ENCODE data around the gene HECTD2.
"Not testable (repeated sequence)": the region's sequence is repeated elsewhere in the genome, so short reads cannot be mapped to it uniquely, and the experiment has no call there.

HECTD2 gene, protein sequence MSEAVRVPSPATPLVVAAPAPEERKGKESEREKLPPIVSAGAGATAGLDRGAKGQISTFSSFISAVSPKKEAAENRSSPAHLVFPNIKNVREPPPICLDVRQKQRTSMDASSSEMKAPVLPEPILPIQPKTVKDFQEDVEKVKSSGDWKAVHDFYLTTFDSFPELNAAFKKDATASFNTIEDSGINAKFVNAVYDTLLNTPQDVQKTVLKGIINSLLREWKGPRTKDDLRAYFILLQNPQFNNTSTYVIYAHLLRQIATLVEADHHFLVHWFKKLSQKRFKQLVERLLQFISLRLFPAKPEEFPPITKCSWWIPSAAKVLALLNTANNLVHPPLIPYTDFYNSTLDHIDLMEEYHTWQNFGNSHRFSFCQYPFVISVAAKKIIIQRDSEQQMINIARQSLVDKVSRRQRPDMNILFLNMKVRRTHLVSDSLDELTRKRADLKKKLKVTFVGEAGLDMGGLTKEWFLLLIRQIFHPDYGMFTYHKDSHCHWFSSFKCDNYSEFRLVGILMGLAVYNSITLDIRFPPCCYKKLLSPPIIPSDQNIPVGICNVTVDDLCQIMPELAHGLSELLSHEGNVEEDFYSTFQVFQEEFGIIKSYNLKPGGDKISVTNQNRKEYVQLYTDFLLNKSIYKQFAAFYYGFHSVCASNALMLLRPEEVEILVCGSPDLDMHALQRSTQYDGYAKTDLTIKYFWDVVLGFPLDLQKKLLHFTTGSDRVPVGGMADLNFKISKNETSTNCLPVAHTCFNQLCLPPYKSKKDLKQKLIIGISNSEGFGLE

DNA sequence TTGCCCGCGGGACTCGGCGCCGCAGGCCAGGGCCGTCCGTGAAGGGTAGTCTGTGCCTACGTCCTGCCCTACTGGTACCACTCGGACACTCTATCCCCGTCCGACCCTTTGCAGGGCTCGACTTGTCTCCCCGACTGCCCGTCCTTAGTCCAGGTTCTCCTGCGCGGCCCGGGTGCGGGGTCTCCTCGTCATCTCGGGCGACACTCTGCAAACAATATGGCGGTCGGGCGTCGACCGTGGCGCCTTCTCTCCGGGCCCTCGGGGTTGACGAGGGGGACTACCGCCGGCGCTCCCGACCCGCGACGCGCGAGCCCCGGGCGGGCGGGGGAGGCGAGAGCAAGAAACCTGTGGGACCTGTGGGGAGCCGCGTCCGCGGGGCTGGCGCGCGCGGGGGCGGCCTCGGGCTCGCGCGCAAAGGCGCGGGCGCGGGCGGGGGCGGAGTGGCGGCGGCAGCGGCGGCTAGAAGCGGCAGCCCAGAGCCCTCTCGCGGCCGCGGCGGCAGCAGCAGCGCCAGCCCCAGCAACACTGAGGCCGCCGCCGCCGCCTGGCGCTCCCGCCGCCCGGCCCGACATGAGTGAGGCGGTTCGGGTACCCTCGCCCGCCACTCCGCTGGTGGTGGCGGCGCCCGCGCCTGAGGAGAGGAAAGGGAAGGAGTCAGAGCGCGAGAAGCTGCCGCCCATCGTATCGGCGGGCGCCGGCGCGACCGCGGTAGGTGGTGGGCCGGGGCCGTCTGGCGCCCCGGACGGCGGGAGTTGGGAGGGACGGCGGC lies at the start of gene HECTD2:
TSS of gene HECTD2 (plus strand) at position 476 of the 769 bp plus-strand sequence. CDS start at position 571, 95 bp downstream.
- no peak for DNase-seq (ENCODE audit: low read depth)

DNA sequence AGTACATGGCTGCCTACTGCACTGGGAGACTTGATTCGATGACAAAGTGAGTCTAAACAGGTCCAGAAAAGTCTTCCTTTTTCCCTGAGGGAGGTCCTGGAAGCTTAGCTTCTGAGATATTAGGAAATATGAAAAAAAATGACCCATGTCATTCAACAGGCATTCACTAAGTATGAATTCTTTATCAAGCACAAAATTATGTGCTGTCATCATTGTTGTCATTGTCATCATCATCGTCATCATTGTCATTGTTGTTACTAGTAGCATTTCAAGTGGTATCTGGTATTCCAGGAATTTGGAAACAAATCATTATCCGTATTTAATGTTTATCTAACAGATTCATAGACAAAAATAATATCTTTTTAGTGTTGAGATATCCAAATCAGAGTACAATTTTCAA lies 49.7 kb upstream of the HECTD2 start:
- no peak for DNase-seq (ENCODE audit: low read depth)

DNA sequence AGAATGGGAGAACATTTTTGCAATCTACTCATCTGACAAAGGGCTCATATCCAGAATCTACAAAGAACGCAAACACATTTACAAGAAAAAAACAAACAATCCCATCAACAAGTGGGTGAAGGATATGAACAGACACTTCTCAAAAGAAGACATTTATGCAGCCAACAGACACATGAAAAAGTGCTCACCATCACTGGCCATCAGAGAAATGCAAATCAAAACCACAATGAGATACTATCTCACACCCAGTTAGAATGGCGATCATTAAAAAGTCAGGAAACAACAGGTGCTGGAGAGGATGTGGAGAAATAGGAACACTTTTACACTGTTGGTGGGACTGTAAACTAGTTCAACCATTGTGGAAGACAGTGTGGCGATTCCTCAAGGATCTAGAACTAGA lies 44.6 kb upstream of the HECTD2 start:
- not testable (repeated sequence) for DNase-seq (ENCODE audit: low read depth)

DNA sequence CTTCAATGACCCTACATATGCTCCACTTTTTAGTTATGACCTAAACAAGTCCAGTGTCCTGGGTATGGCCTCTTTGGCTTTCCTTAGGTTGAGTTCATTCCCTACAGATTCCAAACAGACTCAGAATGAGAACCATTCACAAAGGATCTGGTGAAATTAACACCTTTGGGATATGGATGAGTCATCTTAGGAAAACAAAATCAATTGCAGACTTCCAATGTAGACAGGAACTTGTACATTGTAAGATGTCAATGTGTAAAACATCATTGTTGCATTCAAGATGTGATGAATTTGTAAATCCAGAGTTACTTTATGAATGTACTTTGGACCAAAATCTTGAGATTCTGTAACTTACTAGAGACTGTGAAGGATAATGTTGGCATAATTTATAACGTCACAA lies 43.4 kb upstream of the HECTD2 start:
- DNase-seq (ENCODE audit: low read depth), result no peak

DNA sequence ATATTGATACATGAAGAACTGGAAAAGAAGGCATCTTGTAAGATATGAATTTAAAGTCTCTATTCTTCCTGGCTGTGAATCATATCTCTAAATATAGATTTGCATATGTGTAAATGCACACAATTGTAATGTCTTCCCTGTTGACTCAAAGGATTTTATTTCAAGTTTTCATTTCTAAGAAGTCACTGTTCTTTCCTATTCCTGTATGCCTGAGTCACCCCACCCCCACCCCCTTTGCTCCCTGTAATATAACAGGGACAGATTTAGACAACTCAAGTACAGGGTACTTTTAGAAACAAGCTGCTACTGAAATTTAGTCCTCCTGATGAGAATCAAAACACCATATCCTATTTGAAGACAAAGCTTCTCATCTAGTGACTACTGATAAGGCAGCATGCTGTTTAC lies 43.0 kb upstream of the HECTD2 start:
- no peak for DNase-seq (ENCODE audit: low read depth)

DNA sequence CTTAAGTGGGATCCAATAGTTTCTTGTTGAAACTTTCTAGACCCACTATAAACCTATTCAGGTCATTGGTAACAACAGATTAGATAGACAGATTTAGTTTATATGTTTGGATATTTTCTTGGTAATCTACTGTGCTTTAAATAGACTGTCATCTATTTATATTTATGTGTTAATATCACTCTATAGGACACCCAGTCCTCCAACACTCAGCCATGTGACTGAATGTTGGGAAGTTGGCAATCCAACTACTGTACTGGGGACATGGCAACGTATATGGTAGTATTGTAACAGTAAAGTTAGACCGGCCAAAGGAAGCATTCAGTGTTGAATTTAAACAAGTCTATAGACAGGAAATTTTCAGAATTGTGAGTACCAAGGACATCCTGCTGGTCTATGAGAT lies 42.6 kb upstream of the HECTD2 start:
- DNase-seq (ENCODE audit: low read depth), result no peak

DNA sequence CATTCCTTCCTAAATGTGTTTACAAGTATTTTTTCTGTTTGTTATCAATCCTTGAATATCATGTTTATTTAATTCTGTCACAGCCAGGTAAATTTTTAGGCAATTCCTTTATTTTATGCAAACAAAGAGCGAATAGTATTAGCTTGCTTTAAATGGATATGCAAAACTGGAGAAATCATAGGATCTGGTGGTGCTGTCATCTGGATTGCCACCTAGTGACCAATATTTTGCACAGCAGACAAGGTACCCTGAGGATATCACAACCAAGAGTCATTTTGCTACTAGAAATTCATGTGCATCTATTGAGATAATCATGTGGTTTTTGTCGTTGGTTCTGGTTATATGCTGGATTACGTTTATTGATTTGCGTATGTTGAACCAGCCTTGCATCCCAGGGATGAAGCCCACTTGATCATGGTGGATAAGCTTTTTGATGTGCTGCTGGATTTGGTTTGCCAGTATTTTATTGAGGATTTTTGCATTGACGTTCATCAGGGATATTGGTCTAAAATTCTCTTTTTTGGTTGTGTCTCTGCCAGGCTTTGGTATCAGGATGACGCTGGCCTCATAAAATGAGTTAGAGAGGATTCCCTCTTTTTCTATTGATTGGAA lies 40.1 kb upstream of the HECTD2 start:
- DNase-seq (ENCODE audit: low read depth), result peak; percentile 30

DNA sequence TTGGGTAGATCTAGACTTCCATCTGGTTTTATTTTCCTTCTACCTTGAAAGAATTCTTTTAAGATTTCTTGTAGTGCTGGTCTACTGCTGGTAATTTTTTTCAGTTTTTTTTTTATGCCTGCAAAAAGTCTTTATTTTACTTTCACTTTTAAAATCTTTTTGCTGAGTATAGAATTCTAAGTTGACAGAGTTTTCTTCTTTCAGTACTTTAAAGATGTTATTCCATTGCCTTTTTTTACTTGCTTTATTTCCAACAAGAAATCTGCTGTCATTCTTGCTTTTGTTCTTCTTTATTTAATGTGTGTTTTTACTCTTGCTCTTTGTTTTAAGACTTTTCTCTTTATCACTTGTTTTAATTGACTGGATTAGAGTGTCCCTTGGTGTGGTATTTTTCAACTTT lies 36.1 kb upstream of the HECTD2 start:
- DNase-seq (ENCODE audit: low read depth), result no peak

DNA sequence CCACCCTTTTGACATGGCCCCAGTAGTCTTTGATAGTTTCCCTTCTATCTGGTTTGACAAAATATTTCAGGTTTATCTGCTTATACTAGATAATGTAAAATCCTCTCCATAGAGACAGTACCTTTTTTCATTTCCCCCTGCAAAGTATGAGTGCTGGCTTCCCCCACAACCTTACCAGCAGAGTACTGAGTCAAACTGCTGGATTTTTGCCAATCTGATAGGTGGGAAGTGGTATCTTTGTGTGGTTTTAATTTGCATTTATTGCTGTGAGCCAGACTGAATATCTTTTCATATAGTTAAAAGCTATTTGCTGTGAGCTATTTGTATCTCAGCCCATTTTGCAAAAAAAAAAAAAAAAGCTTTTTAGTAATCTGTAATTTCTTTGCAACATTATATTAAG lies 32.1 kb upstream of the HECTD2 start:
- DNase-seq (ENCODE audit: low read depth), result no peak

DNA sequence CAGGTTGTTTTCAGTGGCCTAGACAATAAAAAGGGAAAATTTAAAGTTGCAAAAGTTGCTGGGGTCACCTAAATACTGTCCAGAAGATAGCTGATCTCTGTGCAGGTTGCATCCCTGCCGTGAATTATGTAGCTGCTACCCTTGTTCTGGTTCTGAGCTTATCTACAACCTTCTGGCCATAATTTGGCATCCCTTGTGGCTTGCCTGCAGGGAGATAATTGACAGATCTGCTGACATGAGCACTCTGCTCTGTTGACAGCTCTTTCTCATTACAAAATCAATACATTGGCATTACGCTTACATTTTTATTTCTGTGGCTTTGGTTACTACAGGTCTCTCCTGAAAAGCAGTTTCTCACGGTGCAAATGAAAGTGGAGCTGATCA lies 29.3 kb upstream of the HECTD2 start:
- DNase-seq (ENCODE audit: low read depth), result no peak

DNA sequence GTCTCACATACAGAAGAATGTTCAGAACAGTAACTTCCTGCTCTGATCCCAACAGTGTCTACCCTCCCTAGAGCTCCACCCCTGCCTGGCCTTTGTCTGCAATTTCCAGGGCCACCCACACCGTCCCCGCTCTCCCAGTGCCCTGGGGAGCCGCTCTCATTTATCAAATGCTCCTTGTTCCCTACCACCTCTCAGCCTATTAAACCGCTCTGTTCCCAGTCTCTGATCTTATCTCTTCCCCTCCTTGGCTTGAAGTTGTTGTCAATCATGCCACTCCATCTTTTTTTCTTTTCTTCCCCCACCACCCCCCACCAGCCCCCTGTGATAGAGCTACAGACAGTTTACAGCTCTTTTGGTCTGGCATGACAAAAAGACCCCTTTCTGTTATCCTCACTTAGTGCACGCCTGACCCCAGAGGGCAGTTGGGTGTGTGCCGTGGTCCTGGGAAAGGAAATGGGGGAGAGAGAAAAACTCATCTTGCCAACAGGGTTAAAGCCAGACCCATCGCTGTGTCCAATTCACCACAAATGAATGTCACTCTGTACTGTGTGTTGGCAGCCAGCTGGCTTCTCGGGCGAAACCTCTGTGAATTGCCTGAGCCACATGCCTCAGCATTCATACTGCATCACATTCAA lies 28.8 kb upstream of the HECTD2 start:
- no peak for DNase-seq (ENCODE audit: low read depth)

DNA sequence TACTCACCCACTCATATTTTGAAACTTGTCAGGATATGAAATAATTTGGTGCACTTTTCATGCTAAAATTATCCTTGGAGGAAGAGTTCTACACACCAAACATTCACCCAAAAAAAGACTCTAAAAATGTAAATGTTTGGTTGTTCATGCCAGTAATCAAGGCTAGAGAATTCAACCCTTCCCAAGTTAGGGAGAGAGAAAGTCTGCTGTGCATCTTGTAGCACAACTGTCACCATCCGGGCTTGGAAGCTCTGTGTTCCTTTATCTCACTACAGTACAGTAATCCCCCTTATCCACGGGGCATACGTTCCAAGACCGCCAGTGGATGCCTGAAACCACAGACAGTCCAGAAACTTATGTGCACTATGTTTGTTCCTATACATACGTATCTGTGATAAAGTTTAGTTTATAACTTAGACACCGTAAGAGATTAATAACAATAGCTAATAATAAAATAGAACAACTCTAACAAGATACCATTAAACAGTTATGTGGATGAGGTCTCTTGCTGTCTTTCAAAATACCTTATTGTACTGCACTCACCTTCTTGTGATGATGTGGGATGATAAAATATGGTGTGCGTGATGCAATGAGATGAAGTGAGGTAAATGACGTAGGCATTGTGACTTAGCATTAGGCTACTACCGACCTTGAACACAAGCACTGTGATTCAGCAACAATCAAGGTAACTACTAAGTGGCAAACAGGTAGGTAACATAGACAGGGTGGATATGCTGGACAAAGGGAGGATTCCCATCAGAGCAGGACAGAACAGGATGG lies 24.6 kb upstream of the HECTD2 start:
- no peak for DNase-seq (ENCODE audit: low read depth)

DNA sequence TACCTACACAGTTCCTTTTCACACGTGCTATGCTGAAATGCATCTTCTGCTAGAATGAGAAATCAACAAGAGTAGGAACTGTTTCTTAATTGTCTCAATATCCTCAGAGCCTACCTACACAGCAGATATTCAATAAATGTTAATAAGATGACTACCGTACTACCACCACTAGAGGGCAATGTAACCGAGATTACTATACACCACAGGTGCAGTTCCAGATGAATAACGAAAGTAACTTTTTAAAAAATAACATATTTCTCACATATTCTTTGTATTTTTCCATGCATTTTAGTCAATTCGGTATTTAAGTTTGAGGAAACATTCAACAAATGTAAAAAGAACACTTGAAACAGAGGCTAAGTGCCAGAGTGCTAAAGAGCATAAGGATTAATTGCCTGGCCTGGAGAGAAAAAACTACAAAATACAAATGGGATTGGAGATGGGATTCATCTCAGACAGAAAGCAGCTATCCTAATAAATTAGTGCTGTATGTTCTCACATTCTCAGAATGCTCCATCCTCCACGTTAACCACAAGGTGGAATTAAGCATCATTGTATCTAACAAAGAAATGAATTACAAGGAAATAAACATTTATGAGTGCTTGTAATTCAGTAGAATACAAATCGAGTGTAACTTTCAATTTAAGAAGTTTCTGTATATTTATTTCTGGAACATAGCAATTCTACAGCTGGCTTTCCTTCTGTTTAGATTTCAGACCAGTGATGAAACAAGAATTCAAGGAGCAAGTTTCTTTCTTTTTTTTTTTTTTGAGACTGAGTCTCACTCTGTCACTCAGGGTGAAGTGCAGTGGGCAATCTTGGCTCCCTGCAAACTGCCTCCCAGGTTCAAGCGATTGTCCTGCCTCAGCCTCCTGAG lies 20.3 kb upstream of the HECTD2 start:
- DNase-seq (ENCODE audit: low read depth), result peak; percentile 61

DNA sequence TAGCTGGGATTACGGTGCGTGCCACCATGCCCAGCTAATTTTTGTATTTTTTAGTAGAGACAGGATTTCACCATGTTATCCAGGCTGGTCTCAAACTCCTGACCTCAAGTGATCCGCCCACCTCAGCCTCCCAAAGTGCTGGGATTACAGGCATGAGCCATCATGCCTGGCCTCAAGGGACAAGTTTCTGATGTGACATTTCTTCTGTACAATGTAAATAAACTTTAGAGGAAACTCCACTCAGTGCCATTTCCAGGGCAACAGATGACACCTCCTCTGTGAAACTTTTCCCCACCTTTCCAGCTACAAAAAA lies 19.7 kb upstream of the HECTD2 start:
- DNase-seq (ENCODE audit: low read depth), result not testable (repeated sequence)

DNA sequence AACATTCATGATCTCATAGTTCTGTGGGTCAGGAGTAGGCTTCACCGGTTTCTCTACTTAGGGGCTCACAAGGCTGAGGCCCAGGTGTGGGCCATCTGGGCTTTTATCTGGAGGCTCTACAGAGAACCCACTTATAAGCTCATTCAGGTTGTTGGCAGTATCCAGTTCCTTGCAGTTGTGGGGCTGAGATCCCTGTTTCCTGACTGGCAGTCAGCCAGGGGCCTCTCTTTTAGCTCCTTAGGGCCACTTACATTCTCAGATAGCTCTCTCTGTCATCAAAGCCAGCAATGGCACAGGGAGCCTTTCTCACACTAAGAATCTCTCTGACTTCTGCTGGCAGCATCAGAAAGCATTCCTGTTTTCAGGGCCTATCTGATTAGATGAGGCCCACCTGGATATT lies 18.2 kb upstream of the HECTD2 start:
- DNase-seq (ENCODE audit: low read depth), result no peak

DNA sequence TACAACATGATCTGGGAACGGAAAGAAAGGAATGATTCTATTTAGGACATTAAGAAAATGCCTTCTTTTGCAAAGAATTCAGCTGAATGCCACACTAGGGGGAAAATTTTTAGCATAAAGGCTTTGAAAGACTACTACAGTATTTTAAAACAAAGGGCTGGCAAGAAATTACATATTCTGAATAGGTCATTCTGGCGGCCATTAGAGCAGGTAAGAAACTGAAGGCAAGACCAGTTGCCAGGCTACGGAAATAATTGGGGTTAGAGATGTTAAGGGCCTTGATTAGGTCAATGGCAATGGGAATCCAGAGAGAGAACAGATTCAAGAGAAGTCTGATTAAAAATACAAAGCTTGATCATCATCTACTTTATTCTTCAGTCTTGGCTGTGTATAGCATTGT lies 3.8 kb upstream of the HECTD2 start:
- no peak for DNase-seq (ENCODE audit: low read depth)

DNA sequence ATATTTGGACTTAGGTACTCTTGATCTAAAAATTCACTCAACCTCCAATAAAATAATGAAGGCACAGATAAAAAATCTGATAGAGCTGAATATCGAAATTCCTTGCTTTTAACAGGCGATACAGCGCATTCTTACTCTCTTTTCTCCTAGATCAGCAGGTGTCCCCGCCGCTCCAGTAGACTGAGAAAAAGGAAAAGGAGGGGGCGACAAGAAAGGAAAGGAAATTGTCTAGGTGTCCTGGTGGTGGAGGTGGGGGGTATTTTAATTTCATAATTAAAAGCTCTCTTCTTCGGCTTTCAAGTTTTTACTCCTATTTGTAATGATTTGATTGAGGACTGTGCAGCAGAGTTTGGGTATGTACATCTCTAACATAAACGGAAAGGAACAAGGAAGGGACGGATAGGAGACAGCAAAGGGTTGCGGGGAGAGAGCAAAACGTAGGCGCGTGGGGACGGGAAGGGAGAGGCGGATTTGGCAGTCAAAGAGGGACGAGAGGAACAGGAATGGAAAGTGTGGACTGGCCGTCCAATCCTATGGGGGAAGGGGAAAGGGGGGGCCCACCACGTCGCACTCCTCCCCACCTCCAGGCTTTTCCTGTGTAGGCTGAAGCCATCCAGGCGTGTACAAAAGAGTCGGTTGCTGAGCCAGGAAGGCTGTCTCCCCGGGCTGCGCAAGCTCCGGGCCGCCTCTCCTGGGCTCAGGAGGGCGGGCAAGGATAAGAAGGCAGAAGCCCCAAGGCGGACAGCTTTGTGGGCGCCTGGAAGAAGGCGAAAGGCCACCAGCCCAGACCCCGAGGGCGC lies 875 bp upstream of the HECTD2 start:
- peak; percentile 85 for DNase-seq (ENCODE audit: low read depth)

DNA sequence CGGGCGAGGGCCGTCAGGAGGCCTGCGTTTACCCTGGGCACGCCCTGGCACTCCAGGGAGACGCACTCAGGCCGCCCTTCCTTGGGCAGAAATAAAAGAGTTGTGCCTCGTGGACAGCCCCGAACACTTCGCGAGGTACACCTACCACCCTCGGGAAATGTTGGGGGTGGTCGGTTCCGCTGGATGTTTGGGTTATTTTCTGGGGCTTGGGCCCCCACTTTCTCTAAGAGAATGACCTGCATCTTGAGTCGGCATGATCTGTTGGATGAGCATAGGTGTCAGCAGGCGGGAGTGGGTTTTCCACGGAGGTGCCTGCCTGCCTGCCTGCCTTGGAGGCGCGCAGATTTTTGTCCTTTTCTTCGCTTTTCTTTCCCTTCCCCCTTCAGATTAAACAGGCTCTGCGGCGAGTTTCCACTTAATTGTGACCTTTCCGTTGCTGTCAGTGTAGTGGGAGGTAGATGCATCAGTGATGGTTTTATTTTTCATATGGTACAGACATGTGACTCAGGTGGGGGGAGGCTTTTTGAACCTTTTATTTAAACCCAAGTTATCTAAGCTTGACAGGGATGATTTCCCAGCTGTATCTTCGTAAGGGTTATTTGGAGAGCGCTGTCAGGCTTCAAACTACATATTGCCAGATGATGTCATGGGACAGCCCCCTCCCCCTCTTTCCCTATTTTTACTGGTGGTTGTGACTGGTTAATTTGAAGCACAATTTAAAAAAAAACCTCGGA lies 661 bp downstream of the HECTD2 start:
- DNase-seq (ENCODE audit: low read depth), result no peak

DNA sequence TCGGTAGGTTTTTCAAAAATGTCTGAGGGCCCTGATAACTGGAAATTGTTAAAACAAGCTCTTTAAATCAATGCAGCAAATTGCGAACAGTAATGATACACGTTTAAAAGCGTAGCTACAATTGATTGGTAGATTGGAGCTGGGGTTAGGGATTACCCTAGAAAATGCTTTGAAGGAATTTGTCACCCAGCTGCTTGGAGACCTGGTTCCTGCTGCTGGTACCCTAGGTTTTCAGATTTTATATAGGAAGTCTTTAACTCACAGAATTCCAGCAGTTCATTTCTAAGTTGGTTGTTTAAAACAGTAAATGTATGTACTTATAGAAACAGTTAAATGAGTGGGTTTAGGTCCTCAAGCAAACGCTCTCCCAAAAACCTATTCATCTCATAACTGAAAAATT lies 1.5 kb downstream of the HECTD2 start:
- no peak for DNase-seq (ENCODE audit: low read depth)

Measured in fibroblast of the conjunctiva (primary cell).